Embryonic facial prominence (tissue), 1 donor: ENCODE measurements around the gene PLA2G3.

Source experiments
- DNase-seq: peaks from one replicate; pipeline ENCODE4 v3.0.0-alpha.2; 2016; ENCODE audit errors: extremely low spot score

Gene PLA2G3

GRCh38 chr22:31148488-31148887 is 8.2 kb upstream of the PLA2G3 start:
- DNase-seq: no peak

DNA sequence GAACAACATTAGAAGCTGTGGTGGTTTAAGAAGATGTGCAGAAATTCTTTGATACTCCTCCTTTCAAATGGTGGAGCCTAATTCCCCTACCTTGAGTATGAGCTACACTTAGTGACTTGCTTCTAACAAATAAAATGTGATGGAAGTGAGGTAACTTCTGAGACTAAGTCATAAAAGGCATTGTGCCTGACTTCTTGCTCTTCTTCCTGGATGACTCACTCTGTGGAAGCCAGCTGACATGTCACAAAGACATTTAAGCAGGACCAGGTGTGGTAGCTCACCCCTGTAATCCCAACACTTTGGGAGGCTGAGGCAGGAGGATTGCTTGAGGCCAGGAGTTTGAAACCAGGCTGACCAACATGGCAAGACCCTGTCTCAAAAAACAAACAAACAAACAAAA is 3.9 kb upstream of the PLA2G3 start:
- no peak for DNase-seq

- DNase-seq: no peak
Measured at GRCh38 chr22:31143537-31143936, 3.2 kb upstream of the PLA2G3 start.

GRCh38 chr22:31143038-31143437 is 2.7 kb upstream of the PLA2G3 start:
- DNase-seq: no peak

DNA sequence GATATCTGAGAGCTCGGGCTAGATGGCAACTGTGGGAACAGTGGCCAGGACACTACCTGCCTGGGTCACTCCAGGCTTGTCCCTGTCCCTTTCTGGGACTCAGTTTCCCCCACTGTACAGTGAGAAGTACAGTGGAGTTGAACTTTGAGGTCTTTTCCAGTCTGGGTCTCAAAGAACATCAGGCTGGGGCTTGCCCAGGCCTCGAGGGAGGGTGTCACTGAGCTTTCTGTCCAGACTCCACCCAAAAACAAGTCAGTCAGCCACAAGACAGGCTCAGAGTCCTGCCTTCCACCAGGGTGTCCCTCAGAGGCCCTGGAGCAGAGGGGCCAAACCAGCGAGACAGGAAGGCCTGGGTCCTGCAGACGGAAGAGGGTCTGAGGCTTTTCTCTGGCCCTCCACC is 2.0 kb upstream of the PLA2G3 start:
- DNase-seq: no peak

DNA sequence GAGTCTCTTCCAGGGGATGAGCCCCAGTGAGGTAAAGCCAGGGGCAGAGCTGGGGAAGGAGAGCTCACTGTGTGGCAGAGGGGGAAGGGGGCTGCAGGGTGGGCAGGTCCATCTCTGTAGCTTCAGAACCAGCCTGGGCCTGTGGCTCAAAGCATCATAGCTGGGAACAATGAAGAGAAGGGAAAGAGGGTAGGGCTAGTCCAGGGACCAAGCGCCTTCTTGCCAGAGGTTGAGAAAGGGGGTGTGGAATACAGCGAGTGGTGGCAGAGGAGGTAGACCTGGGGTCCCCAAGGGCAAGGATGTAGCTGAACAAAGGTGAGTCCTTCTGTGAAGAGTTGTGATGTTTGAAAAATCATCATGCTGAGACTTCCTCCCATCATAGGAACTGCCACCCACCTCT is 1.2 kb upstream of the PLA2G3 start:
- DNase-seq: no peak

GRCh38 chr22:31140746-31141145 is 438 bp upstream of the PLA2G3 start:
- no peak for DNase-seq

GRCh38 chr22:31139066-31139465 is 1.2 kb downstream of the PLA2G3 start:
- DNase-seq: no peak

GRCh38 chr22:31138126-31138525 is 2.2 kb downstream of the PLA2G3 start:
- no peak for DNase-seq

- DNase-seq: no peak
Measured at GRCh38 chr22:31137721-31138120, 2.6 kb downstream of the PLA2G3 start.

DNA sequence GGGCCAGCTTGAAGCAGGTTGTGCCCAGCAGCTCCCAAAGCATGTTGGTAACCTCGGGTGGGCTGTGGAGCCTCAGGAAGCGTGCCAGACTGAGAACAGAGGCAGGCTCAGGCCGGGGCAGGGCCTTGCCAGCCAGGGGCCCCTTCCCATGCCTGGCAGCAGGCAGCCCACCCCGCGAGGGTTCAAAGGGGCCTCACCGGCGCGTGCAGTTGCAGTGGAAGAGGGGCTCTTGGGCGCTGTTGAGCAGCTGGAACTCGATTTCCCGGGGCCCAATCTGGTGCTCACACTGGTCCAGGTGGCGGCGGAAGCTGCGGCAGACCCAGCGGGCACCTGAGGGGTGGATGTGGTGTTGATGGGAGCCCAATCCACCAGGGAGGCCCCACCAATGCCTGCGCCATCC is 3.6 kb downstream of the PLA2G3 start:
- DNase-seq: no peak

GRCh38 chr22:31136155-31136554 is 4.2 kb downstream of the PLA2G3 start:
- no peak for DNase-seq

DNA sequence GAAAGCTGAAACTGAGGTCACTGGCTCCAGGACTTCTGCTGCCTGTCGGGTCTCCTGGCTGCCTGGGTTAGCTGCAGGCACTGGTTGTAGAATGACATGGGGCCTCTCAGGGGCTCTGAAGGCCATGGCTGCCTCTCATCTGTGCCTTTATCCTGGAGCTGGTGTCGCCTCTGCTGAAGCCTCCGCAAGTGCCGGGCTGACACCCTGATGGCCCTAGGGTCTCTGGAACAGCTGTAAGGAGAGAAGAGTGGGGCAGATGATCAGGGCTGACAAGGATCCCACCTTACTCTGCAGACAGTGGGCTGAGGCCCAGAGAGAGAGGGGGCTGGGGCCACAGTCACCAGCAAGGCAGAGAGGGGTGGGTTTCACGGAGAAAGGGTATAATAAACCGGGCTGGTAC is 4.6 kb downstream of the PLA2G3 start:
- DNase-seq: no peak

DNA sequence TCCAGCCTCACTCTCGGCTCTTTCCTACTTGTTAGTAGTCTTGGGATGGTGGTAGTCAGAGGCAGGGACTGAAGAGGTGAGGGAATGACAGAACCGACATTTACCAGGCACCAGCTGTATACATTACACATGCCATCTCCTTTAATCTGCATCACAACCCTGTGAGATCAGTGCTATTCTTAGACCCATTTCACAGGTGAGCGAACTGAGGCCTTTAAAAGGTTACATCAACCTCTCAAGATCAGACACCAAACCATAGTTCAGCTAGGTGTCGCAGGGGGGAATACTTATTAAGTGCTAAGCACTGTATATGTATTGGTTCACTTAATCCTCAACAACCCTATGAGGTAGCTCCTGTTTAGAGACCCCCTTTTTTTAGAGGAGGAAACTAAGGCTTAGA is 5.6 kb downstream of the PLA2G3 start:
- no peak for DNase-seq

DNA sequence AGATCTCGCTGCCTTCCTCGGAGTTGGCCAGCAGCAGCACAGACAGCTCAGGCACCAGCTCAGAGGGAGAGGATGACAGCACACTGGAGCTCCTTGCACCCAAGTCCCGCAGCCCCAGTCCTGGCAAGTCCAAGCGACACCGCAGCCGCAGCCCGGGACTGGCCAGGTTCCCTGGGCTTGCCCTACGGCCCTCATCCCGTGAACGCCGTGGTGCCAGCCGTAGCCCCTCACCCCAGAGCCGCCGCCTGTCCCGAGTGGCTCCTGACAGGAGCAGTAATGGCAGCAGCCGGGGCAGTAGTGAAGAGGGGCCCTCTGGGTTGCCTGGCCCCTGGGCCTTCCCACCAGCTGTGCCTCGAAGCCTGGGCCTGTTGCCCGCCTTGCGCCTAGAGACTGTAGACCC is 6.4 kb downstream of the PLA2G3 start:
- no peak for DNase-seq

DNA sequence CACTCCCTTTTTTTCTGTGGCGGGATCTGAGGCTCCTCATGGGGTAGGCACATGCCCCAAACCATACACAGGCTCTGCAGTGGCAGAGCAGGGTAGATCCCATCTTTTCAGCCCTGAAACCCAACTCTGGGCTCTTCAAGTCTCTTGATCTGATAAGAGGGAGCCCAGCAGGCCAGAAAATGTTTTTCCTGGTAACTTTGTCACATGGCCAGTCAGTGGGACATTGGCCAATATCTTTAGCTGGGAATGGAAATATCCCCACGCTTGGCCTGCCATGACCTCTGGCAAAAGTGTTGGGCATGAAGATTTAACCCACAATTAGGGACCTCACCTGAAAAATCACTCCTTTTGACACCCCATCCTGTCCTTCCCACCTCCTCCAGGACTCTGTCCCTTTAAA is 9.4 kb downstream of the PLA2G3 start:
- no peak for DNase-seq

DNA sequence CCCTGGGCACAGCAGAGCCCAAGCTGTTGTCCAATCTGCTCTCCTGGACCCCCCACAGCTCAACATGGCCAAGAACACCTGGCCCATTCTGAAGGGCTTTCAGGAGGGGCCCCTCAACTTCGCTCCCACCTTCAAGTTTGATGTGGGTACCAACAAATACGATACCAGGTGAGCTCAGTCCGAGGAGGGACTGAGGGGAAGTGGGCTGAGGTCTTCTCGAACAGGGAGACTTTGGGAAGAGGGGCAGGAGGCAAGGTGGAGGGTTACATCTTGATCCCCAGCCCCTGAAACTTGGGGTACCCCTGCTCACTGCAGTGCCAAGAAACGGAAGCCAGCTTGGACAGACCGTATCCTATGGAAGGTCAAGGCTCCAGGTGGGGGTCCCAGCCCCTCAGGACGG is 12.2 kb downstream of the PLA2G3 start:
- DNase-seq: no peak

GRCh38 chr22:31127181-31127772 is 13.0 kb downstream of the PLA2G3 start:
- no peak for DNase-seq

GRCh38 chr22:31126869-31127175 is 13.5 kb downstream of the PLA2G3 start:
- no peak for DNase-seq

- no peak for DNase-seq
Measured at GRCh38 chr22:31126128-31126868, 14.0 kb downstream of the PLA2G3 start.

DNA sequence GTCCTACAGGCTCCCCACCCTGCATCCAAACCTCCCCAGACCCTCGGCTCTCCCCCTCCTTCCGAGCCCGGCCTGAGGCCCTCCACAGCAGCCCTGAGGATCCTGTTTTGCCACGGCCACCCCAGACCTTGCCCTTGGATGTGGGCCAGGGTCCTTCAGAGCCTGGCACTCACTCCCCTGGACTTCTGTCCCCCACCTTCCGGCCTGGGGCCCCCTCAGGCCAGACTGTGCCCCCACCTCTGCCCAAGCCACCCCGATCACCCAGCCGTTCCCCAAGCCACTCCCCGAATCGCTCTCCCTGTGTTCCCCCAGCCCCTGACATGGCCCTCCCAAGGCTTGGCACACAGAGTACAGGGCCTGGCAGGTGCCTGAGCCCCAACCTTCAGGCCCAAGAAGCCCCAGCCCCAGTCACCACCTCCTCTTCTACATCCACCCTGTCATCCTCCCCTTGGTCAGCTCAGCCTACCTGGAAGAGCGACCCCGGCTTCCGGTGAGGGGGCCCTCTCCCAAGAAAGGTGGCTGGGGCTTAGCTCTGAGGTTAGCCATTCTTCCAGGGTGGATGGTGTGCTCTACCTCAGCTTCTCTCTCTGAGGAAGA is 14.7 kb downstream of the PLA2G3 start:
- no peak for DNase-seq

DNA sequence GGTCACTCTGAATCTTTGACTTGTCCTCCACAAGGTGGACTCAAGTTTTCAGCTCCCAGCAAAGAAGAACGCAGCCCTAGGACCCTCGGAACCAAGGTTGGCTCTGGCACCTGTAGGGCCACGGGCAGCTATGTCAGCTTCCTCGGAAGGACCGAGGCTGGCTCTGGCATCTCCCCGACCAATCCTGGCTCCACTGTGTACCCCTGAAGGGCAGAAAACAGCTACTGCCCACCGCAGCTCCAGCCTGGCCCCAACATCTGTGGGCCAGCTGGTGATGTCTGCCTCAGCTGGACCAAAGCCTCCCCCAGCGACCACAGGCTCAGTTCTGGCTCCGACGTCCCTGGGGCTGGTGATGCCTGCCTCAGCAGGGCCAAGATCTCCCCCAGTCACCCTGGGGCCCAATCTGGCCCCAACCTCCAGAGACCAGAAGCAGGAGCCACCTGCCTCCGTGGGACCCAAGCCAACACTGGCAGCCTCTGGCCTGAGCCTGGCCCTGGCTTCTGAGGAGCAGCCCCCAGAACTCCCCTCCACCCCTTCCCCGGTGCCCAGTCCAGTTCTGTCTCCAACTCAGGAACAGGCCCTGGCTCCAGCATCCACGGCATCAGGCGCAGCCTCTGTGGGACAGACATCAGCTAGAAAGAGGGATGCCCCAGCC is 15.4 kb downstream of the PLA2G3 start:
- DNase-seq: no peak

- no peak for DNase-seq
Measured at GRCh38 chr22:31124290-31124689, 16.0 kb downstream of the PLA2G3 start.
